GM21526 (cell line): ENCODE results near the gene SVIL.
"Not testable (repeated sequence)": the region's sequence is repeated elsewhere in the genome, so short reads cannot be mapped to it uniquely, and the experiment has no call there.

Source experiments
- ATAC-seq: cut with Tn5 transposase; IDR thresholded peaks from one replicate; pipeline ENCODE4 v1.9.1; 2021; ENCODE audit warnings: moderate library complexity; ENCODE audit not compliant: unreplicated experiment, low FRiP score

The SVIL gene

GRCh38 chr10:29649561-29650551, 15.1 kb upstream of the SVIL start:
- no peak for ATAC-seq

GRCh38 chr10:29648983-29649268, 14.2 kb upstream of the SVIL start:
- no peak for ATAC-seq

- ATAC-seq: no peak
These were observed 13.6 kb upstream of the SVIL start for GRCh38 chr10:29648114-29648982.

- ATAC-seq: no peak
These were observed 12.7 kb upstream of the SVIL start for GRCh38 chr10:29647478-29647877.

- no peak for ATAC-seq
These were observed 12.2 kb upstream of the SVIL start for GRCh38 chr10:29646960-29647461.

- ATAC-seq: no peak
These were observed 11.6 kb upstream of the SVIL start for GRCh38 chr10:29646238-29646902.

GRCh38 chr10:29643771-29644501, 9.2 kb upstream of the SVIL start:
- ATAC-seq: no peak

GRCh38 chr10:29642990-29643389, 8.2 kb upstream of the SVIL start:
- no peak for ATAC-seq

- ATAC-seq: no peak
These were observed 2.8 kb upstream of the SVIL start for GRCh38 chr10:29637537-29637936.

- ATAC-seq: no peak
These were observed 1.4 kb upstream of the SVIL start for GRCh38 chr10:29636178-29636577.

- ATAC-seq: no peak
These were observed 957 bp upstream of the SVIL start for GRCh38 chr10:29635711-29636144.

- ATAC-seq: no peak
These were observed 666 bp downstream of the SVIL start for GRCh38 chr10:29634105-29634504.

- ATAC-seq: no peak
These were observed 3.8 kb downstream of the SVIL start for GRCh38 chr10:29631049-29631339.

- no peak for ATAC-seq
These were observed 4.3 kb downstream of the SVIL start for GRCh38 chr10:29630205-29631048.

- no peak for ATAC-seq
These were observed 5.8 kb downstream of the SVIL start for GRCh38 chr10:29628912-29629526.

- no peak for ATAC-seq
These were observed 6.5 kb downstream of the SVIL start for GRCh38 chr10:29628311-29628710.

- no peak for ATAC-seq
These were observed 7.3 kb downstream of the SVIL start for GRCh38 chr10:29627201-29628132.

GRCh38 chr10:29624357-29624756, 10.4 kb downstream of the SVIL start:
- not testable (repeated sequence) for ATAC-seq
